HG02642 (cell line): Measurements from ENCODE around the gene ABCC9.

Source experiments
- ATAC-seq: cut with Tn5 transposase; IDR thresholded peaks from one replicate; pipeline ENCODE4 v1.9.1; 2021; ENCODE audit warnings: mild to moderate bottlenecking; ENCODE audit not compliant: unreplicated experiment, poor library complexity

ABCC9 gene

GRCh38 chr12:21884936-21885335 is 56.3 kb downstream of the ABCC9 start:
- no peak for ATAC-seq

- ATAC-seq: no peak
Observed at GRCh38 chr12:21882635-21883034, 58.6 kb downstream of the ABCC9 start.

GRCh38 chr12:21881965-21882364 is 59.3 kb downstream of the ABCC9 start:
- ATAC-seq: no peak

GRCh38 chr12:21879312-21879711 is 61.9 kb downstream of the ABCC9 start:
- ATAC-seq: no peak

GRCh38 chr12:21877293-21877982 is 63.8 kb downstream of the ABCC9 start:
- no peak for ATAC-seq

DNA sequence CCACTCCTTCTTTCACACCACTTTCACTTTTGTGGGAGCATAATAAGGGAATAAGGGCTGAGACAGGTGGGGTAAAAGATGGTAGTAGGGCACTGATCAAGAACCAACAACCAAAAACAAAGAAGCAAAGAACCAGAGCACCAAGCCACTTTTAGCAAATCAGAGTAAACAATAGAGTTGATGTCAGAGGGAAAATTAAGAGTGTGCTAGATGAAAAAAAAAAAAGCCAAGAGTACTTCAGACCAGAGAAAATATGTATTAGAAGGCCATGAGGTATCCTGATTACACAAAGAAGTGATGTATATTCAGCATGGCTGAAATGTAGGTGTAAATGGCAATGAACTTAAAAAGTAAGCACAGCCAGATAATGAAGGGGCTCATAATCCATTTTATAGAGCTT is 75.4 kb downstream of the ABCC9 start:
- ATAC-seq: no peak

DNA sequence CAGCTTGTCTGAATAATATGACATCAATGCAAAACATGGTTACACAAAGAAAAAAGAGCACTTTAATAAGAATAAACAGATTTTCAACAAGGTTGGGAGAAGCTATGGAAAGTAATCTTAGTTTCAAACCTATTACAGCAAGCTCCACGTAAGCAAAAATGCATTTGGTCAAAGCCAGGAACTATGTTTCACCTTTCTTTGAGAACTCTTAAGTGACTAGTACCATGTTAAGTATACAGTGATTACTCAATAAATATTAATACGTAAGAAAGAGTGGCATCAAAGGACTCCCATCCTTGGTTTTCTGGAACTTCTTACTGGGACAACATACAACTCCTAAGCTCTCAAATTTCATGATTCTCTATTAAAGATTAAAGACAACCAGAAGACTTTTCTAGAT is 80.7 kb downstream of the ABCC9 start:
- ATAC-seq: no peak

- no peak for ATAC-seq
Observed at GRCh38 chr12:21860128-21860527, 81.1 kb downstream of the ABCC9 start.

DNA sequence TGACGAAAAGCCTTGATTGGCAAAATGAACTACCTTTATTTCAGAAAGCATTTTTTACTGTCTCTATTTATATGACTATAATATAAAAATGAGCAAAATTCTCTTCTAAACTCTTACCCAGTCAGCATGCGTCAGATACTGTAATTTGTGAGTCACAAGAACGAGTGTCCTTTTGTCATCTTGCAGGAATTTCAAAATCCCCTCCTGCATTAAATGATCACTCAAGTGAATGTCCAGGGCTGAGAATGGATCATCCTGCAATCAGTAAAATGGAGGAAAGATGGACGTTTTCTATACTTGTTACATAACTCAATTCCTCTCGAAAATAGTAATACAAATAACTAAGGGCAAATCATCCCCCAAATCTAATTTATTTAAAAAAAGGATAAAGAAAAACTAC is 89.0 kb downstream of the ABCC9 start:
- ATAC-seq: no peak

DNA sequence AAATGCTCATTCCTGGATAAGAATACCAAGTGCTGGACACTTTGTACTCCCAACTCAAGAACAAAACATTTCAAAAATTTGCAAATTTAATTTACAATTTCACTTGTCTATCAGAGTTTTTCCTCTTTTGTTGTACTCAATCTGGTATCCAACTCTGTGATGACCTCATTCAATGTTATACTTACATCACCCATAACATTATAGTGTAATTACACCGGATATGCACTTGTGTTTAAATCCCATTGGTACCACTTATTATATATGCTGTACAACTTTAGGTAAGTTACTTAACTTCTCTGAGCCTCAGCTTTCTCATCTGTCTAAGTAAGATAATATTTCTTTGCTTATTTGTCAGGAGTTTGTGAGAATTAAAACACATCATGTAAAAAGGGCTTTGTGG is 90.1 kb downstream of the ABCC9 start:
- no peak for ATAC-seq

DNA sequence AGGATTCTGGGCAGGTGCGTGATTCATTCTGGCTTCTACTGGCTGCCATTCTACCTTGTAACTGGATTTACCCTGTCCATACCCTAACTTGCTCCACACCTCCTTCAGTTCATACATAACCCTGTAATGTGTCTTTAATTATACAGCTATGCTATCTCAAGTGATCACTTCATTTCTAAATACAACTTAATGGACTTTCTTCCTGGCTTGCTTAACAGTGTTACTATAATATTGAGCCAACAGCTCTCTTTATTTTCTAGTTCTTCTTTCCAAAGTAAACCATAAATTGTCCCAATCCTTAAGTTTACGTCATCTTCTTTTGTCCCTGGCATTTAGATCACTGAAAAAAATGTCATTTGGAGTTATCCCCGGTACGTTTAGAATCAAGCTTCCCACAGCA is 90.8 kb downstream of the ABCC9 start:
- ATAC-seq: no peak

GRCh38 chr12:21849878-21850277 is 91.3 kb downstream of the ABCC9 start:
- ATAC-seq: no peak

DNA sequence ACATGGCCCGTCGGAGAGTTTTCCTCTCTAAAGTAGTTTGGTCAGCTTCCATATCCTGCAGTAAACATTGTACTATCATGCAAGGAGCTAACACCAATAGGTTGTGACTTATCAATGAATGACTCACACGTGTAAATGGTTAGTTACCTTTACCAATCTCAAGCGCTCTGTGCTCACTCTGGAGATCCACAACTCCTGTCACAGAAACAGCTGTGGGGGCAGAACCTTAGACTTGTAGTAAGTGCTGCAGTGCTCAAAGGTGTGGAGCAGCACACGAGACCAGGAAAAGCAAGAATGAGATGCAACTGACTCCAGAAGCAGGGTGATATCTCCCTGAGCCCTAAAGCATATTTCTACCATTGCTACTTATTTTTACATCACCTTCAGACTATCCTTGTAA is 93.0 kb downstream of the ABCC9 start:
- ATAC-seq: no peak

- no peak for ATAC-seq
Observed at GRCh38 chr12:21843795-21844194, 97.4 kb downstream of the ABCC9 start.

- no peak for ATAC-seq
Observed at GRCh38 chr12:21839776-21840175, 101.5 kb downstream of the ABCC9 start.

DNA sequence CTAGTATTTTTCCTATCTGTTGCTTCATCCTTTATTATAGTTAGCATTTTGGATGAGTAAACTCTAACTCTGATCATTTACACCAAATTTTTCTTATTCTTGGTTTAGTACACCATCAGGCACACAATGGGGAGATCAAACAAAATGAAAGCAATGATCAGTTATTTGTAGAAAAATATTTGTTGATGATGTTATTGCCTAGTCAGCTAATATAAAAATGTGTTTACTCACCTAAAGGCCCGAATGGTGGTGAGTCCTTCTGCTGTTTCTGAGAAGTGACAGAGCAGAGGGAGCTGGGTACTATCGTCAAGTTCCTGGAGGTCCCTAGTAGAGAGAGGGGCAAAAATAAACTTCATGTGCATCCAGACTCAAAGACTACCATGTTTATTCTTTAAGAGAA is 103.4 kb downstream of the ABCC9 start:
- no peak for ATAC-seq

DNA sequence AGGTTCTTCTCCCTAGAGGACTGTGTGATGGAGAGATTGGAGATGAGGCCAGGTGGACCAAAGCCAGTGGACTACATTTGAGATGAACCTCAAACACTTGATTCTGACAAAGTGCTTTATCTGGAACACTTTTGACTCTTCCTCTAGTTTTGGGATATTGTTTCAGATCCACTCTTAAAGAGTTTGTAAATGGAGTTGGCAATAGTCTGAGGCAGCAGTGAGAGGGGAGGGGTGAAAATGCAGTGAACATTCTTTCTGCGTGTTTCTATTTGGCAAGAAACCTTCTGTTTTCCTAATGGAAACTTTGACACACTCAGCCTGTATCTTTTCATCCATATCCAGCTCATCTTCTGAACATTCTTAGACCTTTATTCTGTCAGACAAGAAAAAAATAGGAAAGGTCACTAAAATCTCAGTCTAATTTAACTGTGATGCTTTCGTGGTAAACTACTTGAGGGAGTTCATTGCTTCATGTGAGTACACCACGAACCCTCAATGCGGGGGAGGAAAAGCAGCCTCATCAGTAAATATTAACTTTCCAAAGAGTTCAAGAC is 109.4 kb downstream of the ABCC9 start:
- ATAC-seq: no peak

- ATAC-seq: no peak
Observed at GRCh38 chr12:21828779-21829178, 112.4 kb downstream of the ABCC9 start.

GRCh38 chr12:21828136-21828775 is 113.0 kb downstream of the ABCC9 start:
- no peak for ATAC-seq

DNA sequence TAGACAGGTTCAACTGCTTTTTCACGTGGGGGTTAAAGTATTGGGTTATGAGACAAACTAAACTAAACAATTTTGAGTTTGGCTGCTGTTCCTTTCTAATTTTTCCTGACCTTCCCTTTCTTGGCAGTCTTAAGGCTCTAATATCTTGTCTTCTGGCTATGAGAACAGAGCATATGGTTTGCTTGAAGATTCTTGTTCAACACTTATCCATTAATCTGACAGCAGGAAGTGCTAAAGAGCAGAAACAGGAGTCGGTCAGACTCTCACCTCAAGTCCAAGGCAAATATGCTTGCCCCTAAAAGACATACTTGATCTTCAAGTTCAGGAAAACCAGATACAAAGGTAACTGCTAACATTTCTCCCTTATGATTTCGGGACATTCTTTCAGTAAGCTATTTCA is 114.1 kb downstream of the ABCC9 start:
- no peak for ATAC-seq

GRCh38 chr12:21826618-21826910 is 114.7 kb downstream of the ABCC9 start:
- ATAC-seq: no peak
